Activated effector memory CD4-positive, alpha-beta T cell treated with Interleukin-2 at 50 U/mL for 16 hours (primary cell): ENCODE measurements around the gene GPI.
"Not testable (repeated sequence)": the region's sequence is repeated elsewhere in the genome, so short reads cannot be mapped to it uniquely, and the experiment has no call there.

Source experiments
- DNase-seq: peaks from one replicate; pipeline ENCODE4 v3.0.0-alpha.2; 2020

Gene GPI

DNA sequence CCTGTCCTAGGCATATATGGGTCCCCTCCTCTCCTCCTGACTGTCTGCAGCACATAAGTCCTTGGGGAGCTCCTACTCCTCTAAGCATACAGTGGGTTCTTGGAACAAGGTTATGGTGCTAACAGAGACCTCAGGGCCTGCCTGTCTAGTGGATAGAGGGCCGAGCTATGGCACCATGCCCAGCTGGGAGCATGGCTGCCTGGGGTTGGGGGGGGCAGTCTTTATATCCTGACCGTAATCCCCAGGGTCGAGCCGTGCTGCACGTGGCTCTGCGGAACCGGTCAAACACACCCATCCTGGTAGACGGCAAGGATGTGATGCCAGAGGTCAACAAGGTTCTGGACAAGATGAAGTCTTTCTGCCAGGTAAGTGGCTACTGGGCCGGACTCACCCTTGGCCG lies 3.3 kb downstream of the GPI start:
- no peak for DNase-seq

DNA sequence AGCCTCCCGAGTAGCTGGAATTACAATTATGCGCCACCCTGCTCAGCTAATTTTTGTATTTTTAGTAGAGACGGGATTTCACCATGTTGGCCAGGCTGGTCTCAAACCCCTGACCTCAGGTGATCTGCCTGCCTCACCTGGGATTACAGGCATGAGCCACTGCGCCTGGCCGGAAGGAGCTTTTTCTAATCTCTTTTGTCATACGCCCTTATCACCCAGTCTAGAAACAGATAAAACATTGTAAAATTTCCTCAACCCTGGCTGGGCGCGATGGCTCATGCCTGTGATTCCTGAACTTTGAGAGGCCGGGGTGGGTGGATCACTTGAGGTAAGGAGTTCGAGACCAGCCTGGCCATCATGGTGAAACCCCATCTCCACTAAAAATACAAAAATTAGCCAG lies 4.2 kb downstream of the GPI start:
- DNase-seq, result not testable (repeated sequence)

DNA sequence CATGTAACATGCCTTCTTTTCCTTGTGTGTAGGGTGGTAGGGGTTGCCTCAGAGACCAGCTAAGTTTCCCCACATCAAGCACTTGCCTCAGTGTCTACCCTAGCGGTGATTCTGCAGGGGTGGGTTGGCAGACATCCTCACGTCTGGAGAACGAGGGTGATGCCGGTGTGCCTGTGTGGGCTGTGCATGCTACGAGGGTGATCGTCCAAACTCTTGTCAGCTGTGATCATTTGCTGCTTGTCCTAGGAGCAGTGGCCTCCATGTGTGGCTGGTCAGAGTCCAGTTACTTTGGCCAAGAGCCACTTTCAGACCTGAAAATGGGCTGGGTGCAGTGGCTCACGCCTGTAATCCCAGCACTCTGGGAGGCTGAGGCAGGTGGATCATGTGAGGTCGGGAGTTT lies 5.1 kb downstream of the GPI start:
- DNase-seq, result no peak

- DNase-seq, result no peak
Observed at GRCh38 chr19:34370983-34371382, 6.0 kb downstream of the GPI start.

DNA sequence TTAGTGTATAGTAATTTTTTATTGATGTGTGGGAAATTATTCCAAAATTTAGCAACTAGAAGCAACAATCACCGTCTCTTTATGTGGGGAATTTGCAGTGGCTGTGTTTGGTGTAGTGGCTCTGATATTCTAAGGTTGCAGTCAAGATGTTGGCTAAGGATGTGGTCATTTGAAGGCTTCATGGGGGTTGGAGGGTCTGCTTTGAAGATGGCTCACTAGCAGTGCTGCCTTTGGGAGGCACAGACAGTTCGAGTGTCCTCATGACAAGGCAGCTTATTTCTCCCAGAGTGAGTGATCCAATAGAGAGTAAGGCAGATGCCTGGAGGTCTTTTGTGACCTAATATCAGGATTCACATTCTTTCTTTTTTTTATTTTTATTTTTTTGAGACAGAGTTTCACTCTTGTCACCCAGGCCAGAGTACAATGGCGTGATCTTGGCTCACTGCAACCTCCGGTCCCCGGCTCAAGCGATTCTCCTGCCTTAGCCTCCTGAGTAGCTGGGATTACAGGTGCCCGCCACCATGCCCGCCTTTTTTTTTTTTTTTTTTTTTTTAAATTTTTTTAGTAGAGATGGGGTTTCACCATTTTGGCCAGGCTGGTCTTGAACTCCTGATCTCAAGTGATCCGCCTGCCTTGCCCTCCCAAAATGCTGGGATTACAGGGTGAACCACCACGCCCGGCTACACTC lies 8.7 kb downstream of the GPI start:
- DNase-seq, result no peak

GRCh38 chr19:34375598-34375997 lies 10.6 kb downstream of the GPI start:
- DNase-seq, result no peak

- DNase-seq, result no peak
Observed at GRCh38 chr19:34380639-34381241, 15.7 kb downstream of the GPI start.

- no peak for DNase-seq
Observed at GRCh38 chr19:34381399-34382251, 16.6 kb downstream of the GPI start.

GRCh38 chr19:34382471-34382870 lies 17.5 kb downstream of the GPI start:
- no peak for DNase-seq

GRCh38 chr19:34383599-34383998 lies 18.6 kb downstream of the GPI start:
- DNase-seq, result no peak

GRCh38 chr19:34386645-34387445 lies 21.8 kb downstream of the GPI start:
- DNase-seq, result no peak

GRCh38 chr19:34387446-34387810 lies 22.4 kb downstream of the GPI start:
- no peak for DNase-seq

DNA sequence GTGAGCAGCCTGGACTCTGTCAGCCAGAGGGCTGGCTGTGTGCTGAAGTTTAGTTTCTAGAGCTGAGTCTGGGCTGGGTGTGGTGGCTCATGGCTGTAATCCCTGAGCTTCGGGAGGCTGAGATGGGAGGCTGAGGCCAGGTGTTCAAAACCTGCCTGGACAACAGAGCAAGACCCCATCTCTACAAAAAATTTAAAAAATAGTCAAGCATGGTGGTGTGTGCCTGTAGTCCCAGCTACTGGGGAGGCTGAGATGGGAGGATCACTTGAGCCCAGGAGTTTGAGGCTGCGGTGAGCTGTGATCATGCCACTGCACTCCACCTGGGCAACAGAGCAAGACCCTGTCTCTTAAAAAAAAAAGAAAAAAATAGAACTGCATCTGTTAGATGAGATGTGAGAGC lies 23.7 kb downstream of the GPI start:
- not testable (repeated sequence) for DNase-seq

DNA sequence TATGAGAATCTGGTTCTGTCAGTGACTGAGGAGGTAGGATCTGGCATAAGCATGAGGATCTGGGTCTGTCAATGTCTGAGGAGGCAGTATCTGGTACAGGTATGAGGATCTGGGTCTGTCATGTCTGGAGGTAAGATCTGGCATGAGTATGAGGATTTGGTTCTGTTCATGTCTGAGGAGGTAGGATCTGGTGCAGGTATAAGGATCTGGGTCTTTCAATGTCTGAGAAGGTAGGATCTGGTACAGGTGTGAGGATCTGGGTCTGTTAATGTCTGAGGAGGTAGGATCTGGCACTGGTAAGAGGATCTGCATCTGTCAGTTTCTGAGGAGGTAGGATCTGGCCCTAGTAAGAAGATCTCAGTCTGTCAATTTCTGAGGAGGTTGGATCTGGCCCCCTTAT lies 26.8 kb downstream of the GPI start:
- no peak for DNase-seq

DNA sequence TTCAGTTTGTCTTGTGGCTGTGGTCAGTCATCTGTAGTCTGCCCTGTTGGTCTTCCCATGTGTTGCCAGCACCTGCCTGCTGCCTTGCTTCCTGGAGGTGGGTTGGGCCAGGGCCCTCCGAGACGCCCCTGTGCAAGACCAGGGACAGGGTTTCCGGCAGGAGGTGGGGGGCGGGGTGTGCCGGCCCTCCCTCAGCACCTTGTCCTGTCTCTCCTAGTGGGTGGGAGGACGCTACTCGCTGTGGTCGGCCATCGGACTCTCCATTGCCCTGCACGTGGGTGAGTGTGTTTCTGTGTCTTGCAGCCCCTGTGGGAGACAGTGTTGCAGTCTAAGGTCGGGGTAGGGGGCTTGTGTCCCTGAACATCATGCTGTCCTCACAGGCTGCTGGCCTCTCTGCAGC lies 28.0 kb downstream of the GPI start:
- no peak for DNase-seq

DNA sequence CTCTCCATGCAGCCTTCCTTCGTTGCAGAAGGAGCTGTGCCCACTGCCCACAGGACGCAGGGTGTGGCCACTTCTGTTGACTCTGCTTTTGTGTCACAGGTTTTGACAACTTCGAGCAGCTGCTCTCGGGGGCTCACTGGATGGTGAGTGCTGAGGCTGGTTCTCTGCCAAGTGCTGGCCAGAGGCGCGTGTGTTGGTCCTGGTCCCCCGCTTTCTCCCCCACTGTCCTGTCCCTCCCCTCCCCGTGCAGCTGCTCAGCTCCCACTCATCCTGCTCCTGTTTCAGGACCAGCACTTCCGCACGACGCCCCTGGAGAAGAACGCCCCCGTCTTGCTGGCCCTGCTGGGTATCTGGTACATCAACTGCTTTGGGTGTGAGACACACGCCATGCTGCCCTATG lies 28.6 kb downstream of the GPI start:
- DNase-seq, result no peak

DNA sequence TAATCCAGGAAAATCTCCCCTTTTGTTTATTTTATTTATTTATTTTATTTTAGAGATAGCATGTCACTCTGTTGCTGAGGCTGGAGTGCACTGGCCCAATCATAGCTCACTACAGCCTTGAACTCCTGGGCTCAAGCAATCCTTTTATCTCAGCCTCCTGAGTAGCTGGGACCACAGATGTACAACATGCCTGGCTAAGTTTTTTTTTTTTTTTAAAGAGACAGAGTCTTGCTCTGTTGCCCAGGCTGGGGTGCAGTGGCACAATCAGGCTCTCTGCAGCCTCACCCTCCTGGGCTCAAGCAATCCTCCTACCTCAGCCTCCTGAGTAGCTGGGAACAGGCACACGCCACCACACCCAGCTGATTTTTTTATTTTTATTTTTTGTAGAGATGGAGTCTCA lies 32.9 kb downstream of the GPI start:
- DNase-seq, result no peak

- no peak for DNase-seq
Observed at GRCh38 chr19:34399886-34400285, 34.9 kb downstream of the GPI start.

DNA sequence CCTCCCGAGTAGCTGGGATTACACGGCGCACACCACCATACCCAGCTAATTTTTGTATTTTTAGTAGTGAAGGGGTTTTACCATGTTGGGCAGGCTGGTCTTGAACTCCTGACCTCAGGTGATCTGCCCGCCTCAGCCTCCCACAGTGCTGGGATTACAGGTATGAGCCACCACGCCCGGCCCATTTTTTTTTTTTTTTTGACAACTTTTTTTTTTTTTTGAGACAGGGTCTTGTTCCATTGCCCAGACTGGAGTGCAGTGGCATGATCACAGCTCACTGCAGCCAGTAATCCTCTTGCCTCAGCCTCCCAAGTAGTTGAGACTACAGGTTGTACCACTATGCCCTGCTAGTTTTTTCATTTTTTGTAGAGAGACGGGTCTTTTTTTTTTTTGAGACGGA lies 35.8 kb downstream of the GPI start:
- not testable (repeated sequence) for DNase-seq

- no peak for DNase-seq
Observed at GRCh38 chr19:34402074-34402600, 37.1 kb downstream of the GPI start.

DNA sequence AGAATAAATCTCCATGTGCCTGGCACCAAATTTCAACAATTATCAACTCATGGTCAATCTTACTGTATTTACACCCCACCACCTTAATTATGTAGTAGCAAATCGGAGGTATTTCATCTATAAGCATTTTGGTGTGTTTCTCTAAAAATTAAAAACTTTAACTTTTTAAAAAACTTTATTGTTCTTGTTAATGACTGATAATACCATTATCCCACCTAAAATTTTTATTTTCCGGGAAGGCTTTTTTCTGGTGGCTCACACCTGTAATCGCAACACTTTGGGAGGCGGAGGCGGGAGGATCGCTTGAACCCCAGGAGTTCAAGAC lies 38.8 kb downstream of the GPI start:
- DNase-seq, result no peak

- DNase-seq, result peak; percentile 87
Observed at GRCh38 chr19:34404109-34404909, 39.3 kb downstream of the GPI start, which contains the start of gene PDCD2L. Gene PDCD2L (plus strand): TSS chr19:34404399. CDS start chr19:34404431, 32 bp downstream.
